Tibial nerve (tissue), 4 donors: ENCODE data around the gene SFI1. TPM values are rescaled to one million over a fixed set of nuclear protein-coding genes. Genes with fewer than 3 reads are reported as not detected.

ENCODE experiments used
- DNase-seq, 2 donors: peaks; one replicate each; pipeline ENCODE4 v3.0.0-alpha.2; 2019; ENCODE audit warnings: low spot score in 2 of 2
- H3K27ac ChIP-seq, 4 donors: fragments of 200-600 bp; sonication (generic) in 3 of 4; one replicate each; pipeline ENCODE4 v1.5.1; 2017 to 2019; ENCODE audit warnings: mild to moderate bottlenecking in 1 of 4
- H3K27me3 ChIP-seq, 2 donors: fragments of 200-600 bp; sonication (generic) in 1 of 2; one replicate each; pipeline versions ENCODE4 v1.5.1 to v1.6.0; 2017 to 2019
- H3K36me3 ChIP-seq, 3 donors: fragments of 200-600 bp; sonication (generic); one replicate each; pipeline ENCODE4 v1.5.1; 2018 to 2019
- H3K4me1 ChIP-seq, 4 donors: fragments of 200-600 bp; sonication (generic) in 3 of 4; one replicate each; pipeline ENCODE4 v1.5.1; 2017 to 2019
- H3K4me3 ChIP-seq, 4 donors: fragments of 200-600 bp; sonication (generic) in 3 of 4; one replicate each; pipeline ENCODE4 v1.5.1; 2017 to 2019; ENCODE audit warnings: mild to moderate bottlenecking in 1 of 4, moderate library complexity in 1 of 4
- H3K9me3 ChIP-seq, 4 donors: fragments of 200-600 bp; sonication (generic) in 3 of 4; one replicate each; pipeline ENCODE4 v1.5.1; 2017 to 2019
- CTCF ChIP-seq, 5 experiments: fragments of 200-600 bp in 3 of 5; fragments of 450-650 bp in 2 of 5; sonication (generic) in 3 of 5; IDR thresholded peaks; one replicate each; pipeline ENCODE4 v1.5.1; 2016 to 2019; ENCODE audit warnings: antibody characterized with exemption in 5 of 5, mild to moderate bottlenecking in 3 of 5, moderate library complexity in 2 of 5
- EP300 ChIP-seq, 2 donors: sonication (generic); formaldehyde crosslinking; IDR thresholded peaks; one replicate each; pipeline ENCODE4 v1.6.1; 2017; ENCODE audit warnings: antibody characterized with exemption in 2 of 2, mild to moderate bottlenecking in 1 of 2
- POLR2A ChIP-seq, 2 donors: fragments of 450-650 bp; IDR thresholded peaks; one replicate each; pipeline ENCODE4 v1.6.1; 2017; ENCODE audit warnings: antibody characterized with exemption in 2 of 2, mild to moderate bottlenecking in 2 of 2, moderate library complexity in 2 of 2
- WGBS, 2 donors: methylation state at CpG; one replicate each; pipeline ENCODE4 v1.1.5; 2018; 5-methylcytosine and 5-hydroxymethylcytosine counted together
- total RNA-seq, 4 donors: library from RNA; depleted of rRNA; stranded (reverse); fragments of >200 nt; gene quantifications; one replicate each; pipeline ENCODE4 v1.1.0, GENCODE V29; 2016

SFI1 gene
- 10 to 100 TPM; 30.4 to 66.9 (median 49.5) TPM for total RNA-seq

- Histone ChIP-seq H3K4me1 (peaks cover 0 to 28% (median 1%) of the 10 kb centered on the region in 4 donors), H3K9me3 (no peaks in the 10 kb centered on the region), H3K27ac (peak within 1 kb of the TSS; percentile 57 to 88 (median 78)), H3K27me3 (no peaks in the 10 kb centered on the region), H3K4me3 (peak within 1 kb of the TSS; percentile 66 to 97 (median 70)), H3K36me3 (peaks cover 0 to 8% (median 0%) of the 10 kb centered on the region in 3 donors)
- peak; percentile 80 to 84 for DNase-seq
- TF ChIP-seq CTCF (IDR thresholded peaks at IDR 0.05) (peak in 3 of 5 experiments; percentile 25 to 33 (median 26)), EP300 (IDR thresholded peaks at IDR 0.05) (peak; percentile 63 to 83), POLR2A (IDR thresholded peaks at IDR 0.05) (peak in 1 of 2 donors; percentile 43)
- 1% methylated on average over 35 to 62 of the region's 70 CpGs for WGBS, 2 donors
These were observed at the start of gene SFI1 for GRCh38 chr22:31496007-31496734. TSS of gene SFI1 (plus strand) at chr22:31496536. CDS start at chr22:31508285, 11,749 bp downstream.

GRCh38 chr22:31446767-31447166, 49.6 kb upstream of the SFI1 start:
- peaks cover 2 to 86% (median 4%) of the 10 kb centered on the region in 3 donors for H3K36me3 ChIP-seq
- WGBS, 2 donors: 87 to 90% methylated on average over 2 of the region's 2 CpGs
- no peaks in the 10 kb centered on the region for H3K4me1 ChIP-seq

GRCh38 chr22:31447337-31447736, 49.0 kb upstream of the SFI1 start:
- Histone ChIP-seq H3K4me3 (no peak overlapping the region), H3K27me3 (no peaks in the 10 kb centered on the region), H3K27ac (no peak overlapping the region), H3K9me3 (no peaks in the 10 kb centered on the region), H3K36me3 (peaks cover 2 to 83% (median 4%) of the 10 kb centered on the region in 3 donors), H3K4me1 (no peaks in the 10 kb centered on the region)
- DNase-seq: no peak
- 85 to 95% methylated on average over 3 of the region's 3 CpGs for WGBS, 2 donors
- TF ChIP-seq EP300 (IDR thresholded peaks at IDR 0.05) (no peak), POLR2A (IDR thresholded peaks at IDR 0.05) (no peak), CTCF (IDR thresholded peaks at IDR 0.05) (no peak)

More at GRCh38 chr22:31446767-31447166, 49.6 kb upstream of the SFI1 start:
- no peaks in the 10 kb centered on the region for H3K27me3 ChIP-seq
- no peak for TF ChIP-seq CTCF (IDR thresholded peaks at IDR 0.05)
- no peak for TF ChIP-seq EP300 (IDR thresholded peaks at IDR 0.05)
- no peak for TF ChIP-seq POLR2A (IDR thresholded peaks at IDR 0.05)
- H3K4me3 ChIP-seq: no peak overlapping the region
- H3K9me3 ChIP-seq: no peaks in the 10 kb centered on the region
- no peak for DNase-seq
- no peak overlapping the region for H3K27ac ChIP-seq

GRCh38 chr22:31448382-31448781, 48.0 kb upstream of the SFI1 start:
- Histone ChIP-seq H3K4me3 (no peak overlapping the region), H3K4me1 (no peaks in the 10 kb centered on the region)
- no peak for DNase-seq

More at GRCh38 chr22:31448382-31448781, 48.0 kb upstream of the SFI1 start:
- Histone ChIP-seq H3K27ac (no peak overlapping the region), H3K9me3 (no peaks in the 10 kb centered on the region), H3K36me3 (peaks cover 2 to 83% (median 4%) of the 10 kb centered on the region in 3 donors), H3K27me3 (no peaks in the 10 kb centered on the region)
- WGBS, 2 donors: 77 to 83% methylated on average over 2 of the region's 2 CpGs
- no peak for TF ChIP-seq CTCF (IDR thresholded peaks at IDR 0.05)
- no peak for TF ChIP-seq POLR2A (IDR thresholded peaks at IDR 0.05)
- TF ChIP-seq EP300 (IDR thresholded peaks at IDR 0.05): no peak
